ENCODE data around the gene AP4E1.

DNA sequence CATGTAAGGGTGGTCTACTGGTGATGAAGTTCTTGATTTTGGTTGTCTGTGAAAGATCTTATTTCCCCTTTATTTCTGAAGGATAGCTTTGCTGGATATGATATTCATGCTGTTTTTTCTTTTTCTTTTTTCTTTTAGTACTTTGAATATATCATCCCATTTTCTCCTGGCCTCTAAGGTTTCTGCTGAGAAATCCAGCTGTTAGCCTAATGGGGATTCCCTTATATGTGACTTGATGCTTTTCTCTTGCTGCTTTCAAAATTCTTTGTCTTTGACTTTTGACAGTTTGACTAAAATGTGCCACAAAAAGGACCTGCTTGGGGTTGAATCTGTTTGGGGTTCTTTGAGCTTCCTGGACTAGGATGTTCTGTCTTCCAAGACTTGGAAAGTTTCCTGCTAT lies 62.6 kb downstream of the AP4E1 start:
- TF ChIP-seq EZH2 (IDR thresholded peaks at IDR 0.05; ENCODE audit: low read depth, low read length, severe bottlenecking) (no peak), KDM5A (IDR thresholded peaks at IDR 0.05; ENCODE audit: low read length) (no peak), POLR2AphosphoS5 (IDR thresholded peaks at IDR 0.05; ENCODE audit: low read depth, low read length) (no peak), CREB1 (IDR thresholded peaks at IDR 0.05) (no peak), PHF8 (conservative IDR thresholded peaks at IDR 0.05; ENCODE audit: low read depth, low read length) (no peak), TEAD4 (IDR thresholded peaks at IDR 0.05; ENCODE audit: low read depth, low read length) (no peak), EP300 (IDR thresholded peaks at IDR 0.05; ENCODE audit: borderline replicate concordance in 1 of 2, low read depth in 2 of 2, low read length in 2 of 2) (no peak), SAP30 (IDR thresholded peaks at IDR 0.05; ENCODE audit: insufficient read depth, insufficient replicate concordance, low read length) (no peak), MAX (IDR thresholded peaks at IDR 0.05) (no peak)
